SK-N-MC (cell line): ENCODE measurements around the gene PTH2.

Experiments
- EZH2 ChIP-seq: fragments of 200-600 bp; sonication (generic); IDR thresholded peaks from one replicate; pipeline ENCODE4 v1.6.1; 2017; ENCODE audit warnings: antibody characterized with exemption
- POLR2AphosphoS5 ChIP-seq: IDR thresholded peaks from 2 replicates; pipeline ENCODE4 v1.6.1; 2012; ENCODE audit warnings: mild to moderate bottlenecking, low read depth, low read length, borderline replicate concordance

DNA sequence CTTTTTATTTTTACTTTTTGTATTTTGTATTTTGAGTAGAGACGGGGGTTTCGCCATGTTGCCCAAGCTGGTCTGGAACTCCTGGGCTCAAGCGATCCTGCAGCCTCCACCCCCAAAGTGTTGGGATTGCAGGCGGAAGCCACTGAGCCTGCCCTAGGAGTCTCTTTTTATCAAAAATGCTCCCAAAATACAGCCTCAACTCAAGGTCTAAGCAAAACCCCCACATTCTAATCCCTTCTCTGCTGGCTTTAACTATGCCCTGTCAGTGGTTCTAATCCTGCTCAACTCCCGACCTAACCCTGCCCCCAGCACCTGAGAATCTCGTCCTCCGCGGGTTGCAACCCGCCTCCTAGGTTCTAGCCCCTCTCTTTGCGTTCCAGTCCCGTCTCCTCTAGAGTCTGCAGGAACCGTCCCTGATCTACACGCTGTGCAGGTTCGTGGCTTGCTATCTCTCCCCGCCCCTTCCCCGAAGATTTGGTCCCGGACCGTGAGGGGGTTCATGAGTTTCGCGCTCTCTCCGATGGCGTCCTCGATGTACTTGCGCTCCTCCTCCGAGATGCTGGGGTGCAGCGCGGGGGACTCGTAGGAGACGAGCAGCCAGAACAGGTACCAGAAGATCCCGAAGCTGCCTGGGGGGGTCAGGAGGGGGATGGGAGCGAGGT, 10.1 kb upstream of the PTH2 start:
- TF ChIP-seq EZH2 (no peak), POLR2AphosphoS5 (no peak)
